Tibial nerve (tissue), 4 donors: ENCODE measurements around the gene E2F2. TPM values are rescaled to one million over a fixed set of nuclear protein-coding genes. Genes with fewer than 3 reads are reported as not detected.

Source experiments
- DNase-seq, 2 donors: peaks; one replicate each; pipeline ENCODE4 v3.0.0-alpha.2; 2019; ENCODE audit warnings: low spot score in 2 of 2
- H3K27ac ChIP-seq, 4 donors: fragments of 200-600 bp; sonication (generic) in 3 of 4; one replicate each; pipeline ENCODE4 v1.5.1; 2017 to 2019; ENCODE audit warnings: mild to moderate bottlenecking in 1 of 4
- H3K27me3 ChIP-seq, 2 donors: fragments of 200-600 bp; sonication (generic) in 1 of 2; one replicate each; pipeline versions ENCODE4 v1.5.1 to v1.6.0; 2017 to 2019
- H3K36me3 ChIP-seq, 3 donors: fragments of 200-600 bp; sonication (generic); one replicate each; pipeline ENCODE4 v1.5.1; 2018 to 2019
- H3K4me1 ChIP-seq, 4 donors: fragments of 200-600 bp; sonication (generic) in 3 of 4; one replicate each; pipeline ENCODE4 v1.5.1; 2017 to 2019
- H3K4me3 ChIP-seq, 4 donors: fragments of 200-600 bp; sonication (generic) in 3 of 4; one replicate each; pipeline ENCODE4 v1.5.1; 2017 to 2019; ENCODE audit warnings: mild to moderate bottlenecking in 1 of 4, moderate library complexity in 1 of 4
- H3K9me3 ChIP-seq, 4 donors: fragments of 200-600 bp; sonication (generic) in 3 of 4; one replicate each; pipeline ENCODE4 v1.5.1; 2017 to 2019
- CTCF ChIP-seq, 5 experiments: fragments of 200-600 bp in 3 of 5; fragments of 450-650 bp in 2 of 5; sonication (generic) in 3 of 5; IDR thresholded peaks; one replicate each; pipeline ENCODE4 v1.5.1; 2016 to 2019; ENCODE audit warnings: antibody characterized with exemption in 5 of 5, mild to moderate bottlenecking in 3 of 5, moderate library complexity in 2 of 5
- EP300 ChIP-seq, 2 donors: sonication (generic); formaldehyde crosslinking; IDR thresholded peaks; one replicate each; pipeline ENCODE4 v1.6.1; 2017; ENCODE audit warnings: antibody characterized with exemption in 2 of 2, mild to moderate bottlenecking in 1 of 2
- POLR2A ChIP-seq, 2 donors: fragments of 450-650 bp; IDR thresholded peaks; one replicate each; pipeline ENCODE4 v1.6.1; 2017; ENCODE audit warnings: antibody characterized with exemption in 2 of 2, mild to moderate bottlenecking in 2 of 2, moderate library complexity in 2 of 2
- WGBS, 2 donors: methylation state at CpG; one replicate each; pipeline ENCODE4 v1.1.5; 2018; 5-methylcytosine and 5-hydroxymethylcytosine counted together
- total RNA-seq, 4 donors: library from RNA; depleted of rRNA; stranded (reverse); fragments of >200 nt; gene quantifications; one replicate each; pipeline ENCODE4 v1.1.0, GENCODE V29; 2016

E2F2 gene
- total RNA-seq, 4 donors from 2014 or later = 0.20 to 0.30 (median 0.21) TPM; not detected in 1

- Histone ChIP-seq H3K27me3 (no peaks in the 10 kb centered on the region), H3K27ac (peak overlapping the region in 3 of 4 donors; percentile 96 to 97 (median 97)), H3K36me3 (no peaks in the 10 kb centered on the region), H3K4me1 (peaks cover 0 to 79% (median 44%) of the 10 kb centered on the region in 4 donors), H3K4me3 (no peak overlapping the region), H3K9me3 (no peaks in the 10 kb centered on the region)
- TF ChIP-seq CTCF (IDR thresholded peaks at IDR 0.05) (no peak), POLR2A (IDR thresholded peaks at IDR 0.05) (no peak), EP300 (IDR thresholded peaks at IDR 0.05) (no peak)
- no peak for DNase-seq
- 72 to 83% methylated on average over 6 of the region's 6 CpGs for WGBS, 2 donors
These were observed 35.3 kb upstream of the E2F2 start for GRCh38 chr1:23566304-23566703.

GRCh38 chr1:23565776-23566175 lies 34.7 kb upstream of the E2F2 start:
- TF ChIP-seq POLR2A (IDR thresholded peaks at IDR 0.05) (no peak), CTCF (IDR thresholded peaks at IDR 0.05) (no peak), EP300 (IDR thresholded peaks at IDR 0.05) (no peak)
- H3K9me3 ChIP-seq = no peaks in the 10 kb centered on the region
- H3K27ac ChIP-seq = peak overlapping the region in 3 of 4 donors; percentile 96 to 97 (median 97)
- WGBS, 2 donors = 84% methylated on average over 3 of the region's 3 CpGs
- DNase-seq = no peak
- no peak overlapping the region for H3K4me3 ChIP-seq
- no peaks in the 10 kb centered on the region for H3K36me3 ChIP-seq
- H3K4me1 ChIP-seq = peaks cover 0 to 83% (median 49%) of the 10 kb centered on the region in 4 donors
- no peaks in the 10 kb centered on the region for H3K27me3 ChIP-seq

- TF ChIP-seq EP300 (IDR thresholded peaks at IDR 0.05) = no peak
- Histone ChIP-seq H3K27ac (peak overlapping the region; percentile 31 to 97 (median 96)), H3K27me3 (no peaks in the 10 kb centered on the region), H3K4me3 (no peak overlapping the region), H3K36me3 (no peaks in the 10 kb centered on the region), H3K9me3 (no peaks in the 10 kb centered on the region), H3K4me1 (peaks cover 0 to 83% (median 54%) of the 10 kb centered on the region in 4 donors)
- no peak for DNase-seq
- 32 to 36% methylated on average over 10 of the region's 10 CpGs for WGBS, 2 donors
These were observed 33.6 kb upstream of the E2F2 start for GRCh38 chr1:23564529-23565122.

- TF ChIP-seq CTCF (IDR thresholded peaks at IDR 0.05) (no peak), POLR2A (IDR thresholded peaks at IDR 0.05) (no peak), EP300 (IDR thresholded peaks at IDR 0.05) (no peak)
- DNase-seq = no peak
- Histone ChIP-seq H3K27ac (peak overlapping the region; percentile 90 to 97 (median 96)), H3K36me3 (no peaks in the 10 kb centered on the region), H3K9me3 (no peaks in the 10 kb centered on the region), H3K4me1 (peaks cover 0 to 75% (median 49%) of the 10 kb centered on the region in 4 donors), H3K4me3 (no peak overlapping the region), H3K27me3 (no peaks in the 10 kb centered on the region)
- 90 to 96% methylated on average over 3 of the region's 3 CpGs for WGBS, 2 donors
These were observed 32.8 kb upstream of the E2F2 start for GRCh38 chr1:23563755-23564374.

GRCh38 chr1:23563003-23563402 lies 32.0 kb upstream of the E2F2 start:
- H3K4me3 ChIP-seq = no peak overlapping the region
- WGBS, 2 donors = 44 to 57% methylated on average over 9 of the region's 9 CpGs
- H3K4me1 ChIP-seq = peaks cover 0 to 71% (median 46%) of the 10 kb centered on the region in 4 donors
- peak overlapping the region; percentile 90 to 97 (median 96) for H3K27ac ChIP-seq
- DNase-seq = no peak
- no peaks in the 10 kb centered on the region for H3K27me3 ChIP-seq
- peaks cover 0 to 7% (median 0%) of the 10 kb centered on the region in 3 donors for H3K36me3 ChIP-seq
- no peaks in the 10 kb centered on the region for H3K9me3 ChIP-seq
- TF ChIP-seq CTCF (IDR thresholded peaks at IDR 0.05) (no peak), POLR2A (IDR thresholded peaks at IDR 0.05) (no peak), EP300 (IDR thresholded peaks at IDR 0.05) (no peak)
